GM20000 (cell line): ENCODE results near the gene CGRRF1.

Experiments
- DNase-seq: peaks from one replicate; pipeline ENCODE4 v3.0.0; 2012; ENCODE audit warnings: low spot score
- TF ChIP-seq, protein P1 (sequence below): IDR thresholded peaks from 2 replicates; pipeline ENCODE4 v1.5.1; 2012; ENCODE audit warnings: mild to moderate bottlenecking, control low read depth; ENCODE audit errors: extremely low read depth, missing control alignments

CGRRF1 gene

GRCh38 chr14:54528973-54529372 is 19.3 kb downstream of the CGRRF1 start:
- TF ChIP-seq, protein P1, sequence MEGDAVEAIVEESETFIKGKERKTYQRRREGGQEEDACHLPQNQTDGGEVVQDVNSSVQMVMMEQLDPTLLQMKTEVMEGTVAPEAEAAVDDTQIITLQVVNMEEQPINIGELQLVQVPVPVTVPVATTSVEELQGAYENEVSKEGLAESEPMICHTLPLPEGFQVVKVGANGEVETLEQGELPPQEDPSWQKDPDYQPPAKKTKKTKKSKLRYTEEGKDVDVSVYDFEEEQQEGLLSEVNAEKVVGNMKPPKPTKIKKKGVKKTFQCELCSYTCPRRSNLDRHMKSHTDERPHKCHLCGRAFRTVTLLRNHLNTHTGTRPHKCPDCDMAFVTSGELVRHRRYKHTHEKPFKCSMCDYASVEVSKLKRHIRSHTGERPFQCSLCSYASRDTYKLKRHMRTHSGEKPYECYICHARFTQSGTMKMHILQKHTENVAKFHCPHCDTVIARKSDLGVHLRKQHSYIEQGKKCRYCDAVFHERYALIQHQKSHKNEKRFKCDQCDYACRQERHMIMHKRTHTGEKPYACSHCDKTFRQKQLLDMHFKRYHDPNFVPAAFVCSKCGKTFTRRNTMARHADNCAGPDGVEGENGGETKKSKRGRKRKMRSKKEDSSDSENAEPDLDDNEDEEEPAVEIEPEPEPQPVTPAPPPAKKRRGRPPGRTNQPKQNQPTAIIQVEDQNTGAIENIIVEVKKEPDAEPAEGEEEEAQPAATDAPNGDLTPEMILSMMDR = no peak
- DNase-seq = no peak

- TF ChIP-seq, protein P1 = no peak
- no peak for DNase-seq
These were observed 20.1 kb downstream of the CGRRF1 start for GRCh38 chr14:54529811-54530210.

- TF ChIP-seq, protein P1 = no peak
- DNase-seq = peak; percentile 39
These were observed 22.7 kb downstream of the CGRRF1 start for GRCh38 chr14:54532111-54533012.

- TF ChIP-seq, protein P1 = no peak
- no peak for DNase-seq
These were observed 23.4 kb downstream of the CGRRF1 start for GRCh38 chr14:54533100-54533499.

GRCh38 chr14:54535126-54535525 is 25.4 kb downstream of the CGRRF1 start:
- DNase-seq = no peak
- TF ChIP-seq, protein P1 = no peak

- TF ChIP-seq, protein P1 = no peak
These were observed 25.9 kb downstream of the CGRRF1 start for GRCh38 chr14:54535646-54536045.

DNA sequence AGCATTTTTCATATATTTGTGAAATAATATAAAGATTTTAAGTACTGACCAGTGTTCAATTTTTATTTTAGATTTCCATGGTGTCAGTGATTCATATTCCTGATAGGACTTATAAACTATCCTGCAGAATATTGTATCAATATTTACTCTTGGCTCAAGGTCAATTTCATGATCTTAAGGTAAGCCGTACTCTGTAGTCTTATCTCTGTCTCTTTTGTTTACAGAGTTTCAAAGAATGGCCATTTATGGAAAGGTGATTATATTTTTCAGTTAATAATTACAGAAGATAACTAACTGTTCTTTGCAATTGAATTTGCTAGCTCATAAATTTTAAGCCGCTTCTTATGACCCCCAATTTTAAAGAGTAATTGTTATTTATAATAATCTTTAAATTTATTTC is 27.9 kb downstream of the CGRRF1 start:
- TF ChIP-seq, protein P1 = no peak
- DNase-seq = no peak

More at GRCh38 chr14:54535646-54536045, 25.9 kb downstream of the CGRRF1 start:
- no peak for DNase-seq
